Endothelial cell of umbilical vein (primary cell): Measurements from ENCODE around the gene UBAP2L. TPM values are rescaled to one million over a fixed set of nuclear protein-coding genes. Genes with fewer than 3 reads are reported as not detected.

Source experiments
- BruUV-seq: library from RNA; stranded (reverse); fragments of 400-500 nt; replicated peaks from 2 replicates; lab custom pipeline; 2021; lab: Mats Ljungman, UMichigan
- CTCF ChIA-PET: fragments of 300-600, 350-600 bp; sonication (Branson Sonifier 250); formaldehyde crosslinking; loops from one replicate; lab custom pipeline; 2021; ENCODE audit warnings: antibody characterized with exemption, inconsistent platforms; lab: Charles Lee
- POLR2A ChIA-PET: fragments of 300-600, 350-600 bp; sonication (Branson Sonifier 250); formaldehyde crosslinking; loops from one replicate; lab custom pipeline; 2021; ENCODE audit warnings: antibody characterized with exemption, inconsistent platforms; lab: Charles Lee
- DNase-seq: peaks from one replicate; pipeline ENCODE4 v3.0.0-alpha.2; 2011; ENCODE audit warnings: low read depth, low spot score
- FAIRE-seq: peaks from 2 replicates; lab custom pipeline; 2011; peaks lifted over from hg19 to GRCh38; lab: Jason Lieb, UNC
- H2AFZ ChIP-seq: 2 replicates; pipeline ENCODE4 v1.6.0; 2012; ENCODE audit warnings: low read depth, low read length, control low read depth, inconsistent platforms
- H3K27ac ChIP-seq: 2 replicates; pipeline ENCODE4 v1.5.1; 2011; ENCODE audit warnings: low read depth, mild to moderate bottlenecking, control low read depth, low read length, moderate library complexity; ENCODE audit not compliant: insufficient read depth
- H3K27me3 ChIP-seq, 2 experiments: 2 replicates each; pipeline versions ENCODE4 v1.6.0 to v1.6.1; 2011; ENCODE audit warnings: low read length in 2 of 2, mixed read lengths in 1 of 2; ENCODE audit not compliant: control insufficient read depth in 2 of 2, insufficient read depth in 2 of 2
- H3K36me3 ChIP-seq, 2 experiments: 2 replicates in 1 of 2; 3 replicates in 1 of 2; pipeline ENCODE4 v1.5.1; 2011; ENCODE audit warnings: low read length in 2 of 2, mild to moderate bottlenecking in 1 of 2, moderate library complexity in 1 of 2; ENCODE audit not compliant: control insufficient read depth in 2 of 2, insufficient read depth in 2 of 2; ENCODE audit errors: extremely low read depth in 1 of 2
- H3K4me1 ChIP-seq: 3 replicates; pipeline ENCODE4 v1.5.1; 2011; ENCODE audit warnings: mild to moderate bottlenecking, low read length; ENCODE audit not compliant: control insufficient read depth, insufficient read depth; ENCODE audit errors: extremely low read depth
- H3K4me2 ChIP-seq: 2 replicates; pipeline ENCODE4 v1.6.1; 2011; ENCODE audit warnings: low read length, control low read depth, mixed read lengths; ENCODE audit not compliant: insufficient read depth
- H3K4me3 ChIP-seq, 3 experiments: fragments of 200-600 bp in 1 of 3; sonication (generic), shearing (Covaris generic) in 1 of 3; replicated peaks in 1 of 3; 2 replicates each; pipeline ENCODE4 v1.5.1; 2011 to 2016; ENCODE audit warnings: control low read depth in 3 of 3, low read length in 3 of 3, mild to moderate bottlenecking in 2 of 3, inconsistent platforms in 1 of 3, low read depth in 1 of 3, moderate library complexity in 1 of 3; ENCODE audit not compliant: insufficient read depth in 1 of 3
- H3K79me2 ChIP-seq: 2 replicates; pipeline ENCODE4 v1.6.0; 2012; ENCODE audit warnings: low read length, inconsistent platforms; ENCODE audit not compliant: control insufficient read depth, insufficient read depth
- H3K9ac ChIP-seq: replicated peaks from 2 replicates; pipeline ENCODE3; 2011; ENCODE audit warnings: low read length, control low read depth; ENCODE audit not compliant: insufficient read depth; ENCODE audit errors: extremely low read depth
- H3K9me1 ChIP-seq: replicated peaks from 3 replicates; pipeline ENCODE4 v1.6.0; 2011; ENCODE audit warnings: mild to moderate bottlenecking, low read length; ENCODE audit not compliant: control insufficient read depth, insufficient read depth; ENCODE audit errors: extremely low read depth
- H3K9me3 ChIP-seq: replicated peaks from 2 replicates; pipeline ENCODE4 v1.5.1; 2012; ENCODE audit warnings: low read length, inconsistent platforms; ENCODE audit not compliant: control insufficient read depth, insufficient read depth
- H4K20me1 ChIP-seq: replicated peaks from 2 replicates; pipeline ENCODE3; 2011; ENCODE audit warnings: mild to moderate bottlenecking, low read length; ENCODE audit not compliant: control insufficient read depth, insufficient read depth; ENCODE audit errors: extremely low read depth
- CTCF ChIP-seq, 2 donors: IDR thresholded peaks; 1 replicate in 1 of 2; 2 replicates in 1 of 2; pipeline ENCODE4 v1.5.1; 2011; ENCODE audit warnings: low read length in 2 of 2, mild to moderate bottlenecking in 2 of 2, moderate library complexity in 2 of 2, control low read depth in 1 of 2, inconsistent platforms in 1 of 2, low read depth in 1 of 2; ENCODE audit not compliant: insufficient read depth in 1 of 2; ENCODE audit errors: extremely low read depth in 1 of 2
- EZH2 ChIP-seq: IDR thresholded peaks from 2 replicates; pipeline ENCODE4 v1.6.1; 2012; ENCODE audit warnings: borderline replicate concordance, low read depth, mild to moderate bottlenecking, moderate library complexity, low read length, inconsistent platforms; ENCODE audit not compliant: severe bottlenecking
- FOS ChIP-seq: IDR thresholded peaks from 2 replicates; pipeline ENCODE4 v1.6.1; 2011; ENCODE audit warnings: mild to moderate bottlenecking, low read length, moderate library complexity, borderline replicate concordance; ENCODE audit not compliant: insufficient read depth
- GATA2 ChIP-seq: IDR thresholded peaks from 2 replicates; pipeline ENCODE4 v1.7.0; 2011; ENCODE audit warnings: low read depth, mild to moderate bottlenecking, moderate library complexity, mixed read lengths, low read length; ENCODE audit not compliant: insufficient read length, insufficient read depth
- JUN ChIP-seq: IDR thresholded peaks from 2 replicates; pipeline ENCODE4 v1.6.1; 2011; ENCODE audit warnings: borderline replicate concordance, low read depth; ENCODE audit not compliant: insufficient read length, insufficient read depth
- MAX ChIP-seq: IDR thresholded peaks from 2 replicates; pipeline ENCODE4 v1.6.1; 2011; ENCODE audit not compliant: insufficient read depth, insufficient read length
- MYC ChIP-seq: IDR thresholded peaks from one replicate; pipeline ENCODE4 v1.6.1; 2011; ENCODE audit warnings: mild to moderate bottlenecking, low read depth, low read length
- POLR2A ChIP-seq: IDR thresholded peaks from 2 replicates; pipeline ENCODE4 v1.6.1; 2012; ENCODE audit warnings: low read depth, mild to moderate bottlenecking, control low read depth, low read length
- POLR2AphosphoS5 ChIP-seq: IDR thresholded peaks from 2 replicates; pipeline ENCODE4 v1.6.1; 2012; ENCODE audit warnings: low read depth, mild to moderate bottlenecking, control low read depth, low read length, moderate library complexity; ENCODE audit not compliant: insufficient read depth
- dilution Hi-C: fragments of 300-500 bp; cut with MboI; formaldehyde crosslinking; loops from one replicate; pipeline ENCODE4 v1.15.0; 2019; ENCODE audit warnings: low sequenced_read_pairs; ENCODE audit not compliant: extremely low pct_ligation_motif_present
- intact Hi-C: fragments of 100-400 bp; cut with micrococcal nuclease; formaldehyde crosslinking; loops from one replicate; pipeline ENCODE4 v1.10.0; 2022
- polyA plus RNA-seq, 4 experiments: library from polyadenylated mRNA; depleted of rRNA in 3 of 4; stranded (reverse) in 3 of 4; unstranded in 1 of 4; fragments of >200 nt; gene quantifications; 2 replicates each; pipeline versions ENCODE4 v1.2.1 to v1.2.3, GENCODE V29; 2011 to 2012; ENCODE audit warnings: missing spikeins in 1 of 4
- total RNA-seq: library from RNA; stranded (reverse); gene quantifications from 2 replicates; pipeline ENCODE4 v1.2.3, GENCODE V29; 2021

Gene UBAP2L
- total and polyA plus RNA-seq, 2 donors (not counting 3 experiments of a cell fraction or from before 2014, with no cell fraction given): 229 to 280 TPM

DNA sequence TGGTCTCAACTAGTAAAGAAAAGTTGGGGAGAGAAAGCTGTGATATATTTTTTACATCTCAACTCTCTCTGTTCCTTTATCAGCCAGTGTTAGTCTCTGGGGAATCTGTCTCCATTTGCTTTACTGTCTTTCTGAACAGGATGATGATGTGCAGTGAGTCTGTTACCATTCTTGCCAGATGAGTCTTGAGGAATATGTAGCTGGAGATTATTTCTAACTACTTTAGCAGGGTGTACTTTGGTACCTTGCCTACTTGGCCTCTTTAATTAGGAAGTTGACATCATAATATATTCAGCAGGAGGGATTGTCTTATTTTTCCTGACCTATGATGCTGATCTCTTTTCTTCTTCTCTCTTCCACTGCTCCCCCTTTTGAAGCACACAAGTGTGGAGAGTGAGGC, 35.9 kb downstream of the UBAP2L start:
- POLR2A ChIA-PET: no interaction called here
- dilution Hi-C loops: no loop called here
- peaks cover 53 to 65% of the 10 kb centered on the region in 2 experiments for H3K36me3 ChIP-seq

More for the DNA sequence above, 35.9 kb downstream of the UBAP2L start:
- Histone ChIP-seq H3K4me2 (no peak overlapping the region), H3K9me1 (no peaks in the 10 kb centered on the region), H2AFZ (no peak overlapping the region), H3K79me2 (peaks cover 1% of the 10 kb centered on the region), H3K27ac (no peak overlapping the region), H3K4me3 (no peak overlapping the region), H3K9me3 (no peaks in the 10 kb centered on the region), H3K27me3 (no peaks in the 10 kb centered on the region), H4K20me1 (no peaks in the 10 kb centered on the region), H3K9ac (no peak overlapping the region), H3K4me1 (no peaks in the 10 kb centered on the region)
- intact Hi-C loops: no loop called here
- TF ChIP-seq JUN: no peak
- no peak for TF ChIP-seq EZH2
- no peak for TF ChIP-seq FOS
- TF ChIP-seq MYC: no peak
- TF ChIP-seq POLR2A: no peak
- TF ChIP-seq MAX: no peak
- no peak for TF ChIP-seq POLR2AphosphoS5
- no peak for TF ChIP-seq CTCF (IDR thresholded peaks at IDR 0.05; ENCODE audit: extremely low read depth in 1 of 2, insufficient read depth in 1 of 2, low read depth in 1 of 2, low read length in 2 of 2)
- no peak for TF ChIP-seq GATA2
- BruUV-seq: no TSS peak
- CTCF ChIA-PET: interaction anchor here (1.2 kb wide), 1 partner anchor 15 kb away, joined by 3 read pairs; no protein-coding TSS in a partner anchor
- no peak for DNase-seq
- FAIRE-seq: no peak
